HG03045 (cell line): Measurements from ENCODE around the gene GAB4.
"Not testable (repeated sequence)": the region's sequence is repeated elsewhere in the genome, so short reads cannot be mapped to it uniquely, and the experiment has no call there.

ENCODE experiments used
- ATAC-seq: cut with Tn5 transposase; IDR thresholded peaks from one replicate; pipeline ENCODE4 v1.9.1; 2021; ENCODE audit warnings: mild to moderate bottlenecking, moderate library complexity; ENCODE audit not compliant: unreplicated experiment

GAB4 gene

GRCh38 chr22:16960220-16960883 lies 47.7 kb downstream of the GAB4 start:
- ATAC-seq, result no peak

GRCh38 chr22:16959345-16959930 lies 48.6 kb downstream of the GAB4 start:
- no peak for ATAC-seq

- ATAC-seq, result no peak
Observed at GRCh38 chr22:16958475-16958874, 49.5 kb downstream of the GAB4 start.

GRCh38 chr22:16957781-16958180 lies 50.2 kb downstream of the GAB4 start:
- ATAC-seq, result no peak

GRCh38 chr22:16956290-16956689 lies 51.7 kb downstream of the GAB4 start:
- no peak for ATAC-seq

GRCh38 chr22:16955678-16956210 lies 52.3 kb downstream of the GAB4 start:
- ATAC-seq, result no peak

GRCh38 chr22:16955081-16955480 lies 52.9 kb downstream of the GAB4 start:
- ATAC-seq, result no peak

- ATAC-seq, result no peak
Observed at GRCh38 chr22:16954060-16954403, 54.0 kb downstream of the GAB4 start.

GRCh38 chr22:16953206-16954059 lies 54.6 kb downstream of the GAB4 start:
- ATAC-seq, result no peak

GRCh38 chr22:16949561-16949960 lies 58.5 kb downstream of the GAB4 start:
- no peak for ATAC-seq

- no peak for ATAC-seq
Observed at GRCh38 chr22:16937811-16938210, 70.2 kb downstream of the GAB4 start.

- ATAC-seq, result not testable (repeated sequence)
Observed at GRCh38 chr22:16937209-16937608, 70.8 kb downstream of the GAB4 start.

- ATAC-seq, result no peak
Observed at GRCh38 chr22:16936625-16937024, 71.4 kb downstream of the GAB4 start.

GRCh38 chr22:16935209-16935608 lies 72.8 kb downstream of the GAB4 start:
- no peak for ATAC-seq

- ATAC-seq, result no peak
Observed at GRCh38 chr22:16933291-16934282, 74.4 kb downstream of the GAB4 start.

GRCh38 chr22:16932577-16932976 lies 75.4 kb downstream of the GAB4 start:
- no peak for ATAC-seq

GRCh38 chr22:16925407-16925966 lies 82.5 kb downstream of the GAB4 start:
- no peak for ATAC-seq

- no peak for ATAC-seq
Observed at GRCh38 chr22:16922706-16923105, 85.3 kb downstream of the GAB4 start.

GRCh38 chr22:16922076-16922475 lies 85.9 kb downstream of the GAB4 start:
- ATAC-seq, result no peak
